Measurements from ENCODE around the gene FCHSD1. TPM values are rescaled to one million over a fixed set of nuclear protein-coding genes. Genes with fewer than 3 reads are reported as not detected.
A peak's percentile ranks its signal among the peaks of the same experiment; 100 is the strongest.

FCHSD1 gene
- polyA plus RNA-seq, 1 donor from 2014 or later: 9.9 TPM

DNA sequence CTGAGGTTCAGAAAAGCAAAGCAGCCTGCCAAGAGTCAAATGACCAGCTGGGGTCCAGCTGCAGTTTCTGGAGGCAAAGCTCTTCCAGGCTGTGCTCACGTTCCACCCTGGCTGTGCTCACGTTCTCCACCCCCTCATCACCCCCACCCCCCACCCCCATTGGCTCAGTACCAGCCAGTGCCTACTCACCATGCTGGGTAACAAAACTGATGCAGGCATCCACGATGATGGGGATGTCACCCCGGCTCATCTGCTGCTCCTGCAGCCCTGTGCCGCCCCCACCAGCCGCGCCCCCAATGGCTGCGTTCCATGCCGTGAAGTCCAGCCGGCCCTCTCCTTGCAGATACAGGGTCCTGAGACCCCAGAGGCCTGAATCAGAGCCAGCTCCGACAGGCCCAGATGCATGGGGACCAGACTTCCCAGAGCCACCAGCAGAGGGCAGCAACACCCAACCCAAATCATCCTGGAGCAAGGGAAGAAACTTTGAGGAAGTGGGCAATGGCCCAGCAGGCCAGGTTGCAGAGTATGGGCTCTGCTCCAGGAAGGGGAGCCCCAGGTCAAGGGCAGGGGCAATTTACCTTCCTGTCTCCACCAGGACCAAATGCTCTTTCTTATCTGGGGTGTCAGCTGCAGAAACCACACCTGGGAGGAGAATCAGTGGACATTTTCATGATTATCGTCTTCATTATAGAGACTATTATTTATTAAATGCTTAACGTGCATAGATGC is 13.7 kb upstream of the FCHSD1 start:
- peaks cover 1% of the 10 kb centered on the region for H3K36me3 Mint-ChIP-seq
- peaks cover 5 to 6% (median 6%) of the 10 kb centered on the region in 3 donors for H3K4me1 Mint-ChIP-seq
- H3K4me3 Mint-ChIP-seq: no peak overlapping the region
- H3K27me3 Mint-ChIP-seq: no peaks in the 10 kb centered on the region
- peak overlapping the region in 1 of 3 donors; percentile 0 for H3K27ac Mint-ChIP-seq
- no peaks in the 10 kb centered on the region for H3K9me3 Mint-ChIP-seq

DNA sequence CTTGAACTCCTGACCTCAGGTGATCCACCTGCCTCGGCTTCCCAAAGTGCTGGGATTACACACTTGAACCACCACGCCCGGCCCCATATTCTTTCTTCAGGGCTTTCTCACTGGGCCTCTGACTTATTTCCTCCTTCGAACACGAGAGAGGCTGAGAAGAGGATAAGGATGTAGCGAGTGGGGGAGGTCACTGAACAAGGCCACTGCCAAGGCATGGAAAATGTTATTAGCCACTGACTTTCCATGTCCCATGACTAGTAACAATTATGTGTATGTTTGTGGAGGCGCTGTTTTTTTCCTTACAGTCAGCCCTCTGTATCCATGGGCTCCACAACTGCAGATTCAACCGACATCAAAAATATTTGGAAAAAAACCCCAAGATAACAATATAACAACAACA is 12.3 kb upstream of the FCHSD1 start:
- peaks cover 1% of the 10 kb centered on the region for H3K36me3 Mint-ChIP-seq

DNA sequence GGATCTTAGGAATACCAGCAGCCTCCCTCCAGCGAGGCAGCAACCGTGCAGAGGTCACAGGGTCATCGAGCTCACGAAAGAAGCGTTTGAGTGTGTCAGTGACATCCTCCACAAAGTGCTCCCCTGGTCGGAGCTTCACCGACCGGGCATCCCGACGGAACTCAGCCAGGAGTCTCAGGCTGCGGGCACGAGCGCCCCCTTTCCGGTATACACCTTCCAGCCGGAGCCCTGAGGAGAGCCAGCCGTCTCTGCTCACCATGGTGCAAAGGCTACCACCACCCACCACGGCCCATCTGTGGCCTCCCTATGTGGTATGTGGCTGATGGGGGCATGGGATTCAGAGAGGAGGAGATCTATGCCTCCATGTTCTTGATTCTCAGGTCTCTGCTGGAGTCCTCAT is 10.8 kb upstream of the FCHSD1 start:
- peaks cover 0 to 6% (median 0%) of the 10 kb centered on the region in 3 donors for H3K9me3 Mint-ChIP-seq
- peaks cover 5 to 6% (median 6%) of the 10 kb centered on the region in 3 donors for H3K4me1 Mint-ChIP-seq
- no peak overlapping the region for H3K4me3 Mint-ChIP-seq
- H3K27ac Mint-ChIP-seq: no peak overlapping the region
- peaks cover 2% of the 10 kb centered on the region for H3K36me3 Mint-ChIP-seq
- H3K27me3 Mint-ChIP-seq: no peaks in the 10 kb centered on the region

More for the DNA sequence above, 12.3 kb upstream of the FCHSD1 start:
- no peak overlapping the region for H3K27ac Mint-ChIP-seq
- H3K4me3 Mint-ChIP-seq: no peak overlapping the region
- peaks cover 0 to 6% (median 0%) of the 10 kb centered on the region in 3 donors for H3K9me3 Mint-ChIP-seq
- H3K4me1 Mint-ChIP-seq: peaks cover 5 to 6% (median 6%) of the 10 kb centered on the region in 3 donors
- no peaks in the 10 kb centered on the region for H3K27me3 Mint-ChIP-seq

DNA sequence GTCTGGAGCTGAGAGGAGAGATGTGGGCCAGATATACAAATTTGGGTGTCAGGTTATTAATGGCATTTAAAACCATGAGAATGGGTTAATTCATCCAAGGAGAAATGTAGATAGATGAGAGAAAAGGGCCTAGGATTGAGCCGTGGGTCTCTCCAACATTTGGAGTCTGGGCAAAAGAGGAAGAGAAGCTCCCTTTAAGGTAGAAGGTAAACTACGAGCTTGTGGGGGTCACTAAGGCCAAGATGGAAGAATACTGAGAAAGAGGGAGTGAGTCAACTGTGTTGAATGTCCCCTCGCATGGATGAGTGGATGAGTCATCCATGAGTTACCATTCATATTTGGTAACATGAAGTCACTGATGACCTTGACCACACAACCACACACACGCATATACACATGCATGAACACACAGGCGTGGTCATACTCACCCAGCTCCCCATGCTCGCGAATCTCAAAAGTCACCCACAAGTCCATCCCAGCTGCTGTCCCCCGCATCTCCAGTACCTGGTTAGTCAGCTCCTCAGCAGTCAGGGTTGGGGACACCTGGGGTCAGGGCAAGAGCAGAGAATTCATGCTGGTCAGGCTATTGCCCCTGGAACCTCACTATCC is 6.8 kb upstream of the FCHSD1 start:
- Mint-ChIP-seq H3K9me3 (peaks cover 0 to 6% (median 0%) of the 10 kb centered on the region in 3 donors), H3K27ac (no peak overlapping the region), H3K27me3 (peaks cover 2% of the 10 kb centered on the region), H3K36me3 (peaks cover 4% of the 10 kb centered on the region), H3K4me3 (no peak overlapping the region), H3K4me1 (peaks cover 0 to 1% (median 0%) of the 10 kb centered on the region in 3 donors)

DNA sequence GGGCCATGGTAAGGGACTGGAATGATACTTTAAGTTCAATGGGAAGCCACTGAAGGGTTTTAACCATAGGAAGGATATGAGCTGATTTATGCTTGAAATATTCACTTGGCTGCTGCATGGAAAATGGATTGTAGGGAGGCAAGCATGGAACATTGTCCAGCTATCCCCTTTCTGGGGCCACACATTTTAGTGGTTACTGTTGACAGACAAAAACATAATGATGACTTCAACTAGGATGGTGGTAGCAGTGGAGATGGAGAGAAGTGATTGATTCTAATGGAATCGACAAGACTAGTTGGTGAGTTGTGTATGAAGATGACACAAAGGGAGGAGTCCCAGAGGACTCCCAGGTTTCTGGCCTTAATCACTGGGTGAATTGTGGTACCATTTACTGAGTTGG is 6.2 kb upstream of the FCHSD1 start:
- H3K9me3 Mint-ChIP-seq: peaks cover 0 to 6% (median 0%) of the 10 kb centered on the region in 3 donors
- H3K27ac Mint-ChIP-seq: peak overlapping the region in 1 of 3 donors; percentile 16
- H3K27me3 Mint-ChIP-seq: peaks cover 2% of the 10 kb centered on the region
- H3K36me3 Mint-ChIP-seq: peaks cover 4% of the 10 kb centered on the region
- H3K4me1 Mint-ChIP-seq: peaks cover under 1 to 2% (median 1%) of the 10 kb centered on the region in 3 donors
- H3K4me3 Mint-ChIP-seq: no peak overlapping the region

DNA sequence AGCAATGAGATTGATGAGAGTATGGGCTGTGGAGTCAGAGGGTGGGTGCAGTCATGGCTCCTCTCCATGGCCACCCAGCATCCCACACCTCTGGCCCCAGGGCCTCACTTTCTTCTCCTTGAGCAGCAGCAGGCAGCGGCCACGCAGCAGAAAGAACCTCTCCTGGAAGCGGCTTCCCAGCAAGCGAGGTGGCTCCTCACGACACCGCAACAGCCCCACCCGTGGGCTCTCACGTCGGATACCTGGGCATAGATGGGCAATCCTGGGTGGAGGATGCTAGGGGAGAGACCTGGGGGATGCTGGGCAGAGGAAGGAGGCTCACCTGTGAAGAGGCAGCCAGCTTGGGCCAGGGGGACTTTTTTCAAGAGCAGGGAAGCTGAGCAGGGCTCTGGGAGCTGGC is 5.2 kb upstream of the FCHSD1 start:
- Mint-ChIP-seq H3K9me3 (peaks cover 0 to 6% (median 0%) of the 10 kb centered on the region in 3 donors), H3K4me3 (no peak overlapping the region), H3K4me1 (peaks cover 1 to 8% (median 7%) of the 10 kb centered on the region in 3 donors), H3K27ac (no peak overlapping the region), H3K36me3 (peaks cover 4% of the 10 kb centered on the region), H3K27me3 (peaks cover 2% of the 10 kb centered on the region)

DNA sequence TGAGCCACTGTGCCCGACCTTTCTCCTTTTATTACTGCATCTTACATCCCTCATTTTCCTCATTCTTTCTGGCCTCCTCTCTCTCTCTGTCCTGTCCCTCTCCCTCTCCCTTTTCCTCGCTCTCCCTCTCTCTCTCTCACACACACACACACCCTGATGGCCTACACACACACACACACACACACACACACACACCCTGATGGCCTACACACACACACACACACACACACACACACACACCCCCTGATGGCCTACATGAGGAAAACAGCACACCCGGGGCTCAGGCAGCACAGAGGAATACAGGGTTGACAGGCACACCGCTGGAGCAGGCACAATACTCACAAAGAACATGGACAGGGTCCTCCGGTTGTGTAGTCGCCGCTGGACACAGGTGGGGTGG is 3.8 kb upstream of the FCHSD1 start:
- H3K27me3 Mint-ChIP-seq: peaks cover 2% of the 10 kb centered on the region
- H3K4me3 Mint-ChIP-seq: peak overlapping the region in 1 of 4 donors; percentile 46
- H3K4me1 Mint-ChIP-seq: peaks cover 8 to 10% (median 9%) of the 10 kb centered on the region in 3 donors
- H3K27ac Mint-ChIP-seq: no peak overlapping the region
- H3K36me3 Mint-ChIP-seq: peaks cover 4% of the 10 kb centered on the region
- H3K9me3 Mint-ChIP-seq: peaks cover 0 to 6% (median 0%) of the 10 kb centered on the region in 3 donors

DNA sequence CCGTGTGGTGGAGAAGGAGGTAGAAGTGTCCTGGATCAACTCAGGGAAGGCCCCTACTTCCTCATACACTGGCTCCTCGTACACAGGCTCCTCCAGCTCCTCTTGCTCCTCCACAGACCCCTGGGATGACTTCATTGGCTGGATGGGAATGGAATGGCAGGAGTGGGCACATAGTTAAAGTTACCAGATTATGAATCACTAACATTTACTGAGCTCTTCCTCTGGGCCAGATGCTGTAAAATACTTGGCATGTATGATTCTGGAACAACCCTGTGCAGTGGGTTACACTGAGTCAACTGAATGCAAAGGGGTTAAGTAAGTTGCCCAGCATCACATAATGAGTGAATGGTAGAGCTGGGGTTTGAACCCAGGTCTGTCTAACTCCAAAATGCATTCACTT is 3.1 kb upstream of the FCHSD1 start:
- peaks cover 11 to 14% (median 12%) of the 10 kb centered on the region in 3 donors for H3K4me1 Mint-ChIP-seq
- peaks cover 2% of the 10 kb centered on the region for H3K27me3 Mint-ChIP-seq
- H3K9me3 Mint-ChIP-seq: peaks cover 0 to 4% (median 0%) of the 10 kb centered on the region in 3 donors
- H3K4me3 Mint-ChIP-seq: peak overlapping the region in 1 of 4 donors; percentile 46
- H3K36me3 Mint-ChIP-seq: peaks cover 4% of the 10 kb centered on the region
- H3K27ac Mint-ChIP-seq: no peak overlapping the region

DNA sequence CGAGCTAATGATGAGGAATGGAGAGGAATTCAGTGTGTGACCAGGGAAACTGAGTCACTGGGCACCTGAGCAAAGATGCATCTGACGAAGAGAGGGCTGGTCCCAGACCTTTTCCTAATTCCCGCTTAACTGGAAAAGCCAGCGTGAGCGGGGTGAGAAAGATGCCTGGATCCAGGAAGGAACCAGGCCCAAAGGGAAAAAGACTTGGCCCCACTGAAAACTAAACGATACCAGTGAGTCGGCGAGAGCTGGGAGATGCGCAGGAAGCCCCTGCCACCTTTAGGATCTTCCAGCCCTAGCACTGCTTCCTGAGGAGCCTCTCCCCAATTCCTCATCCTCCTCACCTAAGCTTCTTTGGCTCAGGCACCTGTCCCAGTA is 499 bp upstream of the FCHSD1 start:
- H3K27me3 Mint-ChIP-seq: peaks cover 2% of the 10 kb centered on the region
- H3K36me3 Mint-ChIP-seq: no peaks in the 10 kb centered on the region
- H3K9me3 Mint-ChIP-seq: no peaks in the 10 kb centered on the region
- peak overlapping the region; percentile 82 to 95 (median 94) for H3K27ac Mint-ChIP-seq
- peaks cover 14 to 18% (median 18%) of the 10 kb centered on the region in 3 donors for H3K4me1 Mint-ChIP-seq
- peak overlapping the region; percentile 90 to 99 (median 96) for H3K4me3 Mint-ChIP-seq

DNA sequence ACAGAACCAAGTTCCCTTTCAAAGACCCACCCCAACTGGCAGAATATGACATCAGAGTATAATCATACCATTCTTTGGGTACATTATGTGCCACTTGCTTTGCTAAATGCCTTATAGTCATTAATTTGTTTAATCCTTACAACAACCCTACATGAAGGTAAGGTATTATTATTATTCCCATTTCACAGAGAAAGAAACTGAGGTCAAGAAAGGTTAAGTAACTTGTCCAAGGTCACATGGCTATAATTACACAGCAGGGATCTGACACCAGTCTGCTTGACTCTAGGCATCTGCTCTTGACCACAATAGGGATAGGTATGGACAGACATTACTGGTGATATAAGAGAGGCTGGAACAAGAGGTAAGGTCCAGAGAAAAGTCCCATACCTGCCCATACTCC is 1.2 kb downstream of the FCHSD1 start:
- peaks cover 16 to 20% (median 18%) of the 10 kb centered on the region in 3 donors for H3K4me1 Mint-ChIP-seq

DNA sequence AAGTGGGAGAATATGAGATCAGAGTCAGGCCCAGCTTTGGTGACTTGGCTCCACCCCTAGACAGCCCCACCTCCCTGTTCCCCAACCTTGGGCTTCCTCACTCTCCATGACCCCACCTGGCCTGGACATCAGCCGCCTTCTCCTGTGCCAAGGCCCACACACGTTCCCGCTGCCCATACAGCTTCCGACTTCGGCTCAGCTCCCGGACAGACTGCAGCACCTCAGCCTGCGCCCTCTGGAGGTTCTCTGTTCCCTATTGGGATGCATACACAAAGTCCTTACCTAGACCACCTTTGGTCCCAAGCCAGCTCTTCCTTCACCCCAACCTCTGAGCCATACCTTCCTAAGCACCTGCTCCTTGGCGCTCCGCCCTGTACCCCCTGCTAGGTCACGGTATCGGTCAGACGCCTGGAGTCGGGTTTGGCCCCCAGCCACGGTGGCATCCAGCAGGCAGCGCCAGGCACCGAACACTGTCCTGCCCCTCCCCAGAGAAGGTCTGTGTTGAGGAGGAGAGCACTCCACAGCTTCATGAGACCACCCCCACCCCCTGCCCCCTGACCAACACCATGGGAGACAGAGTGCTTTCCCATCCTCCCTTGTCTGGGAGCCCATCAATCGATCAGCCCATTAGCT is 2.0 kb downstream of the FCHSD1 start:
- Mint-ChIP-seq H3K4me3 (peak overlapping the region in 1 of 4 donors; percentile 36), H3K4me1 (peaks cover 16 to 20% (median 18%) of the 10 kb centered on the region in 3 donors), H3K27ac (peak overlapping the region in 2 of 3 donors; percentile 7 to 50)

More for the DNA sequence above, 1.2 kb downstream of the FCHSD1 start:
- peak overlapping the region in 2 of 3 donors; percentile 7 to 72 for H3K27ac Mint-ChIP-seq
- no peaks in the 10 kb centered on the region for H3K36me3 Mint-ChIP-seq
- no peaks in the 10 kb centered on the region for H3K27me3 Mint-ChIP-seq
- no peaks in the 10 kb centered on the region for H3K9me3 Mint-ChIP-seq
- peak overlapping the region; percentile 1 to 76 (median 46) for H3K4me3 Mint-ChIP-seq

DNA sequence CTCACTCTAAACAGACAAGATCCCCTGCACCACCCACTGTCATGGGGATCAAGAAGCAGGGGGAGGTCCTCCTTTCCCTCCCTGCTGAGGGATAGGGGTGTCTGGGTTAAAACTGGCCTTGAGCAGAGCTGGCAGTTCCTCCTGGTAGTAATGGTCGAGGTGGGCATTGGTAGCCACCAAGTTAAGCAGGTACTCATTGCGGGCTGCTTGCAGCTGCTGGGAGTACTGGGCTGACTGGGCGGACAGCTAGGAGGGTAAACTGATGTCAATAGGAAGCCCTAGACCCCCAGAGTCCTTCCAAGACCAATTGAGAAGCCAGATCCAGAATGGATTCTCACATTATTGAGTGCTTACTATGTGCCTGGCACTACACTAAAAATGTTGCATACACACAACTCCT is 3.4 kb downstream of the FCHSD1 start:
- Mint-ChIP-seq H3K4me1 (peaks cover 16 to 20% (median 18%) of the 10 kb centered on the region in 3 donors), H3K4me3 (peak overlapping the region in 2 of 4 donors; percentile 5 to 36)

More for the DNA sequence above, 2.0 kb downstream of the FCHSD1 start:
- no peaks in the 10 kb centered on the region for H3K9me3 Mint-ChIP-seq
- no peaks in the 10 kb centered on the region for H3K36me3 Mint-ChIP-seq
- no peaks in the 10 kb centered on the region for H3K27me3 Mint-ChIP-seq

DNA sequence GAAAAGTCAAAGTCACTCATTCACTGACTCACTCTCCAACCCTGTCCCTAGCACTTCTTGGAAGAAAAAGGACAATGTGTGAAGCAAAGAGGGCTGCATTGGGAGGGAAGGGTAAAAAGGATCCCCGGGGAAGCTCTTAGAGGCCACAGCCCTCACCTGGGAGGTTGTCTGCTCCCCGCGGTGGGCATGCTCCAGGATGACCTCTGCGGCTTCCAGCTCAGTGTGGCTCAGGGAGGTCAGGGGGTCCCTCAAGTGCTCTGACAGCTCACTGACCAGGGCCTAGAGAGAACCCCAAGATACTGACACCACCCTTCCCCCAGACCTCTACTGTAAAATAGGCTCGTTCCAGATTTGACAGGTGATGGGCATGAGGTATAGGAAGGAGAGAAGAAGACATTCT is 4.0 kb downstream of the FCHSD1 start:
- Mint-ChIP-seq H3K27me3 (no peaks in the 10 kb centered on the region), H3K36me3 (peaks cover 5% of the 10 kb centered on the region)

More for the DNA sequence above, 3.4 kb downstream of the FCHSD1 start:
- H3K27me3 Mint-ChIP-seq: no peaks in the 10 kb centered on the region
- H3K36me3 Mint-ChIP-seq: peaks cover 5% of the 10 kb centered on the region
- peak overlapping the region in 1 of 3 donors; percentile 29 for H3K27ac Mint-ChIP-seq
- no peaks in the 10 kb centered on the region for H3K9me3 Mint-ChIP-seq

DNA sequence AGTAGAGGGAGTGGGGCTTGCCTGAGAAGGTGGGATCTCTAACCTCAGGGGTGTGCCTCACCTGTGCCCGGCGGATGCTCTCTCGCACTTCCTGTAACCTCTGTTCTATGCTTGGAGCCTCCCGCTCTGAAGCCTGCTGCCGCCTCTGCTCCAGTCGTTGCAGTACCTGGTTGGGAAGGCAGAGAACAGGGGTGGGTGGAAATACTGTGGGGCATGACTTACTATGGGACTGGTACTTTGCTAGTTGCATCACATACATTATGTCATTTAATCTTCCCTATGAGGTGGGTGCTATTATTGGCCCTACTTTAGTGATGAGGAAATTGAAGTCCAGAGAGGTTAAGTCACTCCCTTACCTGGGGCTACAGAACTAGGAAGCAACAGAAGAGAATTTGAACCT is 5.2 kb downstream of the FCHSD1 start:
- Mint-ChIP-seq H3K27me3 (no peaks in the 10 kb centered on the region), H3K36me3 (peaks cover 5% of the 10 kb centered on the region), H3K4me1 (peaks cover 11 to 13% (median 12%) of the 10 kb centered on the region in 3 donors), H3K9me3 (no peaks in the 10 kb centered on the region), H3K4me3 (peak overlapping the region in 1 of 4 donors; percentile 60), H3K27ac (no peak overlapping the region)

More for the DNA sequence above, 4.0 kb downstream of the FCHSD1 start:
- H3K4me3 Mint-ChIP-seq: no peak overlapping the region
- H3K27ac Mint-ChIP-seq: no peak overlapping the region
- H3K9me3 Mint-ChIP-seq: no peaks in the 10 kb centered on the region
- H3K4me1 Mint-ChIP-seq: peaks cover 16% of the 10 kb centered on the region in 3 donors

Data from IgD-negative memory B cell (primary cell).